ENCODE measurements around the gene ARRDC3. TPM values are rescaled to one million over a fixed set of nuclear protein-coding genes. Genes with fewer than 3 reads are reported as not detected.

ARRDC3 gene
- total RNA-seq, 2 experiments from 2014 or later = 13.5 to 42.8 TPM

DNA sequence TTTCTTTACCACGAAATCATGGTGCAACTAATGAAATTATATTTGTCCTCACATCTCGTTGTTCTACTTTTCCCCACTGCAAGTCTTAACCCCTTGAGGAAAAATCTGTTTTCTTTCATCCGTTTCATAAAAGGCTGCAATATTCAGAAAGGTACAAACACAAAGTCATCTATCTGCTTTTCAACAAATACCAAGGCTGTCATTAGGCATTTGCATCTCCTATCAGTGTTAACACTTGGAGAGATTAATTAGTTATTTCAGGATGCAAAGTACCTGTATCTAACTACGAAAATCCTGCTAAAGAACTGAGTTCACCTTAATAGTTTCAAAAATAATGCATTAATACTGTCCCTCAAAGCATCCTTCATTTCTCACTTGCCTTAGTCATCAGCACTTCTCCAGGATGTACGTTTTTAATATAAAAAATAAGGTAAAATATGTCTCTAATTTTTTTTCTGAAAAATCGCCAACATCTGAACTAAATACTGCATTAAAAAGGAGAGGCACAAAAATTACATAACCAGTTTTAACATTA lies 1.8 kb downstream of the ARRDC3 start:
- Mint-ChIP-seq H3K27me3 (no peaks in the 10 kb centered on the region), H3K27ac (peak overlapping the region; percentile 100), H3K4me3 (peak overlapping the region; percentile 88), H3K9me3 (ENCODE audit: low read depth) (no peaks in the 10 kb centered on the region), H3K4me1 (peaks cover 33% of the 10 kb centered on the region), H3K36me3 (peaks cover 32% of the 10 kb centered on the region)
- DNase-seq = no peak
- CTCF ChIA-PET = interaction anchor here (0.7 to 1.8 kb wide), 6 partner anchors 38 to 212 kb away, joined by 3 to 5 read pairs (median 3); no protein-coding TSS in a partner anchor
- ATAC-seq = no peak

DNA sequence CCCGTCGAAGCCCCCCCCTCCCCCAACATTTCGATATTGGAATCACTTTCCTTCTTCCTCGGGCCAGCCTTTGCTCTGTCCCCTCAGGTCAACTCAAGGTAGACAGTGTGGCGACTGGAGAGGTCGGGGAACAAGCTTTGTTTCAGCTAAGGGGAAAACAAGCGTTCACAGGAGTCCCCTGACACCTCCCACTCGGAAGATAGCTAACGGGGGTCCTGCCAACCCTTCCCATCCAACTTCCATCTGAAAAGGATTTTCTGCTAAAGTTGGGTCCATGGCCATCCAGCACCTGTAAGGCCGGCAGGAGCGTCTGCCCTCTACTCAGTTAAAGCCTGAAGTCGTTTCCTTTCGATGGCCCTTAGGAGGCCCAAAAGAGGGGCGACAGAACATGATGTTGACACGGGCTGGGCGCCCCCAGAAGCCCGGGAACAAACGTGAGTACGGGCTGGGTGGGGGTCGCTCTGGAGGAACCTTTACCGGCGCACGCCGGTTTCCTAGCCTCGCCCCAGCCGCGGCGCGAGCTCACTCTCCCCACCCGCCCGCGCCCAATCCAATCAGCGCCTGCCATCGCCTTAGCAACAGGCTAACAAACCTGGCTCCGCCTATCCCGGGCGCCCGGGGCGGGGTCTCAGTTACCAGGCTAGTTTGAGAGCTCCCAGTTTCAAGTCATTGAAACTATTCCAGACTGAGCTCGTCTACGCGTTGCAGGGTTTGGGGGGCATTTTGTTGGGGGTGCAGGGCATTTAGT lies 2.5 kb downstream of the ARRDC3 start:
- Mint-ChIP-seq H3K9me3 (ENCODE audit: low read depth) (no peaks in the 10 kb centered on the region), H3K4me1 (peaks cover 33% of the 10 kb centered on the region), H3K36me3 (peaks cover 34% of the 10 kb centered on the region), H3K27me3 (no peaks in the 10 kb centered on the region), H3K27ac (peak overlapping the region; percentile 100), H3K4me3 (peak overlapping the region; percentile 88)
- DNase-seq (peak; percentile 99), ATAC-seq (peak; percentile 62)
- CTCF ChIA-PET = interaction anchor here (0.7 to 1.8 kb wide), 10 partner anchors 39 to 211 kb away, joined by 3 to 5 read pairs (median 3); no protein-coding TSS in a partner anchor

DNA sequence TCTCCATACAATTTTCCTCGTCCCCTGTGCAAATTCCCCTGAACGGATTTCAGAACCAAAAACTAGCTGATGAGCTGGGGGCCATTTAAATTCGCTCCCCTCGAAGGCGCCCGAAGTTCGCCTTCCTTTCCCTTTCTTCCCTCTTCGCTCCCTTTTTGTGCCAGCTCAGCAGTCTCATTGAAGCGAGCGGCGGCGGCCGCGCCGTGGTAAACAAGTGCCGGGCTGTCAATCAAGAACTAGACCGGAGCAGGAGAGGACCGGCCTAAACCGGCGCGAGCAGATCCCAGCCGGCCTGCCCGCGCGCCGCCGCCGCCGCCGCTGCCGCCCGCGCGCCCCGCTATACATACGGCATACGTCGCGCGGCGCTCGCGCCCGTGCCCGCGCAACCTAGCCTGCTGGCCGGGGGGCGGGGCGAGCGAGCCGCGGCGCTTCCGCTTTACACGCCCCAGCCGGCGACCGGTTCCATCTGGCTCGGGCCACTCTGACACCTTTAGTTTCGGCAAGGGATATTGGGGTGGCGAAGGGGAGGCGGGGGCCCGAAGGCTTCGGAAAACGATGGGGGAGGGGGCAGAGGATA lies 3.1 kb downstream of the ARRDC3 start:
- Mint-ChIP-seq H3K4me3 (peak overlapping the region; percentile 88), H3K27me3 (no peaks in the 10 kb centered on the region)
- CTCF ChIA-PET = interaction anchor here (1.0 to 1.8 kb wide), 8 partner anchors 39 to 160 kb away, joined by 3 to 5 read pairs (median 4); no protein-coding TSS in a partner anchor

DNA sequence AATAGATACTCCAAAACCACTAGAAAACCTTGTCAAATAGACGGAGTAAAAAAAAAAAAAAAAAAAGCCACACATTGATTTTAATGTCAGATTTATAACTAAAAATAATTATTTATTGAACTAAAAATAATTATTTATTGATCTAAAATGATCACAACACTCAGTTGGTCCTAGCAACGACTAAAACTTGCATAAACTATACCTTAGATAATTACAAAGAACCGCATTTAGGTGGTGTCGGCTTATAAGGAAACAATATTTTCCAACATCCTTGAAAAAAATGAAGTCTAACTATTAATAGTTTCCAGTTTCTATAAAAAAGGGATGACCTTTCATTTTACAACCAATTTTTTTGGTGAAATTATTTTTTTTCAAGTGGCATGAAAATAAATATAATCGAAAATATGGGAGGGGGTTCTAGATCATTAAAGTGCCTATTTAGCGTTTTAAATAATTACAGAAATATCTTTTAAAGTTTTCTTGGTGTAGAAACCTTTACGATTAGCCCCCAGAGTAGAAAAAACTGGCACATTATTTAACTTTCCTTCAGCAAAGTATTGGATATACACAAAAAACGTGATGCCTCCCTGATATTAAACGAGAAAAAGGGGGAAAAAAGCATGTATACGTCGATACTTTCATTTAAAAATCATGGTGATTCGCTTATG lies 3.7 kb downstream of the ARRDC3 start:
- H3K4me1 Mint-ChIP-seq = peaks cover 34% of the 10 kb centered on the region
- peaks cover 44% of the 10 kb centered on the region for H3K36me3 Mint-ChIP-seq
- H3K27me3 Mint-ChIP-seq = no peaks in the 10 kb centered on the region
- CTCF ChIA-PET = interaction anchor here (1.0 to 1.8 kb wide), 9 partner anchors 49 to 160 kb away, joined by 3 to 7 read pairs (median 4); no protein-coding TSS in a partner anchor
- ATAC-seq (no peak), DNase-seq (no peak)
- peak overlapping the region; percentile 88 for H3K4me3 Mint-ChIP-seq
- peak overlapping the region; percentile 100 for H3K27ac Mint-ChIP-seq
- no peaks in the 10 kb centered on the region for H3K9me3 Mint-ChIP-seq (ENCODE audit: low read depth)

More for the DNA sequence above, 3.1 kb downstream of the ARRDC3 start:
- H3K36me3 Mint-ChIP-seq = peaks cover 38% of the 10 kb centered on the region
- peak overlapping the region; percentile 100 for H3K27ac Mint-ChIP-seq
- peak; percentile 57 for ATAC-seq
- peaks cover 36% of the 10 kb centered on the region for H3K4me1 Mint-ChIP-seq
- DNase-seq = peak; percentile 97
- H3K9me3 Mint-ChIP-seq (ENCODE audit: low read depth) = no peaks in the 10 kb centered on the region

DNA sequence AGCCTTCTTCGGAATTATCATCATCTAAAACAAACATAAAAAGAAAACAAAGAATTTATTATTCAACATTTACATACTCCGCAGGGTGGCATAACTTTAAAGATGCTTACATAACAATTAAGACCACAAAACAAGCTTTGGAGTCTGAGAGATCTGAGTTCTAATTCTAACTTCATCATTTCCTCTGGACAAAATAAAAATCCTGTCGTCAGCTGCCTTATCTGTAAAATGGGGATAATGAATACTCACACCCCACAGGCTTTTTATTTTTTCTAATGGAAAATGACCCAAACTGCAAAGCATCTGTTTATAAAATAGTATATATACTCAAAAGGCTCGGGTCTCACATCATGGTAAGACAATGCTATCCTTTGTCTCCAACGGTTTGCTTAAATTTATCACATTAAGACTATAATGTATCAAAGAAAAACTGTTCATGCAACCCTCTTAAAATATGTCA lies 4.3 kb downstream of the ARRDC3 start:
- ATAC-seq = no peak
- CTCF ChIA-PET = interaction anchor here (0.8 to 1.9 kb wide), 7 partner anchors 16 to 153 kb away, joined by 3 to 7 read pairs (median 4); no protein-coding TSS in a partner anchor
- Mint-ChIP-seq H3K4me3 (peak overlapping the region; percentile 88), H3K9me3 (ENCODE audit: low read depth) (no peaks in the 10 kb centered on the region), H3K27ac (peak overlapping the region; percentile 100), H3K36me3 (peaks cover 48% of the 10 kb centered on the region), H3K27me3 (no peaks in the 10 kb centered on the region), H3K4me1 (peaks cover 31% of the 10 kb centered on the region)
- no peak for DNase-seq

DNA sequence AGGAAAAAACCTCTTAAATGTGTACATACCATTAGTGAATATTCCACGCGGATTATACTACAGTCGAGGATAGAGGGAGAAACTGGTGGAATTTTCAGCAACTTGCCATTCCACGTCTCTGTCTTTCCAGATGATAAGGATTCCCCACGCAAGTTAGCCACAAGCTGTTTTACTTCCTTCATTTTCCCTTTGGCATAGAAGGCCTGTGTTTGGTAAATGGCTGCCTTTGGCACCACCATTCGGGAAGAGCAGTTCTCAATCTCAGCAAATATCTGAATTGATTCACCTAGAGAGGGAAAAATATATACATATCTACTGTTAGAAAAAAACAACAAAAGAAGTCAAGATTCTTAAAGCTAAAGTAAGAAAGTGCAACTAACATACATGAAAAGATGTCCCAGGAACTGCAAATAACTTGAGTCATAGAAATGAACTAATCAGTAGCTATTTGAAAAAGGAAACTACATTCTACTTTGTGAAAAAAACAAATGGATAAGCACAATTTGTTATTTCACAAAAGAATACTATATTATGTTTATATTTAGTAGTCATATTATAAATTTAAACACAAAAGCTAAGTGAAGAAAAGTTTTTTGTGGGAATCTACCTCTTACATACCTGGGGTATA lies 8.1 kb downstream of the ARRDC3 start:
- H3K4me3 Mint-ChIP-seq = no peak overlapping the region

DNA sequence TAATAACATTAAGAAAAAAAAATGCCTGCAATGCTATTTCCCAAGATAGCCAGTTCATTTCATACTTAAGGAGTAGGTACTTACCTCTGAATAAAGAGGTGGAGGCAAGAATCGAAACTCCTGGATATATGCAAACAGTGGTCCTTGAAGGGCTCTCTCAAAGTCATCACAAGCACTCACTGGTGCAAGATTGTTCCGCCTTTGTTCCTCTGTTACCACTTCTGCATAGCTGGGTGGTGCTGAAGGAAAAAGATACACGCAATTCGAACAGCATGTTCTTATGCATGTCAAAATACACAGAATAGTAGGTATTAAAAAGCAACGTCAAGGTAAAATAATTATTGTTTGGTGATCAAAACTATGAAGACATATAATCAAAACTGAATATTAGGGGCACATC lies 9.5 kb downstream of the ARRDC3 start:
- peaks cover 65% of the 10 kb centered on the region for H3K36me3 Mint-ChIP-seq
- H3K9me3 Mint-ChIP-seq (ENCODE audit: low read depth) = no peaks in the 10 kb centered on the region
- H3K4me1 Mint-ChIP-seq = peaks cover 36% of the 10 kb centered on the region
- DNase-seq (no peak), ATAC-seq (no peak)
- no peak overlapping the region for H3K4me3 Mint-ChIP-seq
- no peaks in the 10 kb centered on the region for H3K27me3 Mint-ChIP-seq
- CTCF ChIA-PET = interaction anchor here (1.3 to 2.3 kb wide), 3 partner anchors 9 to 154 kb away, joined by 3 to 17 read pairs (median 5); partner anchors contain the start of gene ARRDC3
- H3K27ac Mint-ChIP-seq = no peak overlapping the region

More for the DNA sequence above, 8.1 kb downstream of the ARRDC3 start:
- DNase-seq = no peak
- Mint-ChIP-seq H3K27ac (no peak overlapping the region), H3K9me3 (ENCODE audit: low read depth) (no peaks in the 10 kb centered on the region), H3K4me1 (peaks cover 40% of the 10 kb centered on the region), H3K27me3 (no peaks in the 10 kb centered on the region), H3K36me3 (peaks cover 62% of the 10 kb centered on the region)
- CTCF ChIA-PET = interaction anchor here (0.7 to 2.3 kb wide), 3 partner anchors 8 to 11 kb away, joined by 3 to 17 read pairs (median 3); partner anchors contain the start of gene ARRDC3
- ATAC-seq = no peak

DNA sequence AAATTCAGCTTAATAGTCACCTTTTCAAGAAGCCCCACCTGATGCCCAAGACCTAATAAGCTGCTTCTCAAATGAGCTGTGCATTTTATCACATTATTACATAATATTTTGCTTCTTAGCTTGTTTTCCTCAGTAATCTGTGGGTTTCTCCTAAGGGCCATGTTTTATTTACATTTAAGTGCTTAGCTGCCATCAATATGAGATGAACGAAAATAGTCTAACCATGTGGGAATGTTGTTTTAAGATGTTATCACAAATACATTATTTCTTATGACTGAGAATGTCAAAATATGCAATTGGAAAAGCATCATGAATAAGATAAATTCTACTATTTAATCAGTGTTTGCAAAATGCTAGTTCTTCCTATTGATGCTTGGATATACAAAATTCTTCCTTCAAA lies 10.1 kb downstream of the ARRDC3 start:
- Mint-ChIP-seq H3K4me1 (peaks cover 35% of the 10 kb centered on the region), H3K9me3 (ENCODE audit: low read depth) (no peaks in the 10 kb centered on the region), H3K27ac (no peak overlapping the region), H3K27me3 (no peaks in the 10 kb centered on the region), H3K36me3 (peaks cover 70% of the 10 kb centered on the region), H3K4me3 (no peak overlapping the region)
- no peak for DNase-seq
- CTCF ChIA-PET = interaction anchor here (1.7 kb wide), 2 partner anchors 12 to 153 kb away, joined by 3 to 5 read pairs; no protein-coding TSS in a partner anchor
- ATAC-seq = no peak

DNA sequence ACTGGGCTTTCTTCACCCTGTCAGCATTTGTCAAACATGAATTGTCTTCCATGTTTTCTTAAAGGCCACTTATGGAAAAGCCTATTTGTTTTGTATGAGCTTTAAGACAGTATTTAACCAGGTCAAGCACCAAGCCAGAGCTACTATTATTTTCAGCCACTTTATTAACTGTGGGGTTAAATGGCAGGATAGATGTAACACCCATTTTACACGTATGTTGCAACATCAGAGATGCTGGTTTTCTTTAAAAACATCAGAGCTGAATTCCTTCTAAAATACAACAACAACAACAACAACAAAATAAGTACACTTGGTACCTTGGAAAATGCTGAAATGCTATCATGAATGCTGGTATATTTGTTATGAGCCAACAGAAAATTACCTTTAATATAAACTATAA lies 13.6 kb downstream of the ARRDC3 start:
- Mint-ChIP-seq H3K9me3 (ENCODE audit: low read depth) (no peaks in the 10 kb centered on the region), H3K36me3 (peaks cover 58% of the 10 kb centered on the region), H3K27ac (no peak overlapping the region), H3K4me3 (no peak overlapping the region), H3K4me1 (peaks cover 14% of the 10 kb centered on the region), H3K27me3 (no peaks in the 10 kb centered on the region)
- DNase-seq = no peak
- CTCF ChIA-PET = interaction anchor here (0.8 to 2.6 kb wide), 4 partner anchors 13 to 150 kb away, joined by 3 to 11 read pairs (median 6); partner anchors contain the start of gene ARRDC3
- ATAC-seq = no peak

DNA sequence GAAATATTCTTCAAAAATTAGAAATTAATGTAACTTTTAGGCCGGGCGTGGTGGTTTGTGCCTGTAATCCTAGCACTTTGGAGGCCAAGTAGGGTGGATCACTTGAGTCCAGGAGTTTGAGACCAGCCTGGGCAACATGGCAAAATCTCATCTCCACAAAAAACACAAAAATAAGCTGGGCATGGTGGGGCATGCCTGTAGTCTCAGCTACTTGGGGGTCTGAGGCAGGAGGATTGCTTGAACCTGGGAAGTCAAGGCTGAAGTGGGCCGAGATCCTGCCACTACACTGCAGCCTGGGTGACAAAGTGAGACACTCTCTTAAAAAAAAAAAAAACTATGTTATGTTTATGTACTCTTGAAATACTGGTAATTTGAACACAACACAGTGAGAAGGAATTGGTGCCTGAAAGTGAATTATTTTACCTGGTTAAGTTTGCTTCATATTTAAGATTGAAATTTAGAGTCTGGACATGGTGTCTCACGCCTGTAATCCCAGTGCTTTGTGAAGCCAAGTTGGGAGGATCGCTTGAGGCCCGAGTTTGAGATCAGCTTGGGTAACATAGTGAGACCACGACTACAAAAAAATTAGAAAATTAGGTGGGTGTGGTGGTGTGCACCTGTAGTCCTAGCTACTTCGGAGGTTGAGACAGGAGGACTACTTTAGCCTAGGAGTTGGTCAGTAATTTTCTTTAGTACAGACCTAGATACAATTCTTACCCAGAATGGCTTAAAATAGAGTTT lies 15.0 kb downstream of the ARRDC3 start:
- Mint-ChIP-seq H3K4me1 (peaks cover 8% of the 10 kb centered on the region), H3K36me3 (peaks cover 49% of the 10 kb centered on the region), H3K27ac (no peak overlapping the region), H3K9me3 (ENCODE audit: low read depth) (no peaks in the 10 kb centered on the region), H3K27me3 (no peaks in the 10 kb centered on the region), H3K4me3 (no peak overlapping the region)
- ATAC-seq (no peak), DNase-seq (no peak)
- CTCF ChIA-PET = no interaction called here

DNA sequence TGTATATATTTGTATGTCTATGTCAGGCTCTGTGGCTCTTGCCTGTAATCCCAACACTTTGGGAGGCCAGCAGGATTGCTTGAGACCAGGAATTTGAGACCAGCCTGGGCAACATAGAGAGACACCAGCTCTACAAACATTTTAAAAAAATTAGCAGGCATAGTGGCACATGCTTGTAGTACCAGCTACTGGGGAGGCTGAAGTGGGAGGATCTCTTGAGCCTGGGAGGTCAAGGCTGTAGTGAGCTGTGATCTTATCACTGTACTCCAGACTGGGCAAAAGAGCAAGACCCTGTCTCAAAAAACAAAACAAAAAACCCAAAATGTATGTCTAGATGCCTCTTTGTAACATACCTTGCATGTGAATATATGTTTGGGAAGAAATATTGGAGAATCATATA lies 15.8 kb downstream of the ARRDC3 start:
- ATAC-seq (peak; percentile 16), DNase-seq (no peak)
- Mint-ChIP-seq H3K9me3 (ENCODE audit: low read depth) (peaks cover 4% of the 10 kb centered on the region), H3K4me1 (peaks cover 6% of the 10 kb centered on the region), H3K4me3 (no peak overlapping the region), H3K36me3 (peaks cover 49% of the 10 kb centered on the region), H3K27me3 (no peaks in the 10 kb centered on the region), H3K27ac (no peak overlapping the region)
- CTCF ChIA-PET = no interaction called here

DNA sequence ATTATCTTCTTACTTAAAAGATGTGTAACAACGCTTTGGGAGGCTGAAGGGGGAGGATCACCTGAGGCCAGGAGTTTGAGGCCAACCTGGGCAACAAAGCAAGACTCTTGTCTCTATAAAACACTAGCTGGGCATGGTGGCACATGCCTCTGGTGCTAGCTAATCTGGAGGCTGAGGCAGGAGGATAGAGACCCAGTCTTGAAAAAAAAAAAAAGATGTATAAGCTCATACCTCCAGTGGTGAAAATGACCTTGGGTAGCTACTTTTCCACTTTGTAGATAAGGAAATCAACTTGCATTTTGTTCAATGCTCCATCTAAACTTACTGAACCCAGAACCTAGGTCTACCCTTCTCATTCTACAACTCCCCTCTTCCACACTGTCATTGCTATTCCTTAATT lies 16.6 kb downstream of the ARRDC3 start:
- Mint-ChIP-seq H3K4me3 (no peak overlapping the region), H3K27me3 (no peaks in the 10 kb centered on the region), H3K36me3 (peaks cover 49% of the 10 kb centered on the region), H3K9me3 (ENCODE audit: low read depth) (peaks cover 8% of the 10 kb centered on the region), H3K4me1 (peaks cover 10% of the 10 kb centered on the region), H3K27ac (no peak overlapping the region)
- CTCF ChIA-PET = interaction anchor here (0.9 kb wide), 1 partner anchor 75 kb away, joined by 3 read pairs; no protein-coding TSS in a partner anchor
- DNase-seq (no peak), ATAC-seq (no peak)
